HepG2 (cell line): ENCODE data around the gene PRKAR1A. TPM values are rescaled to one million over a fixed set of nuclear protein-coding genes. Genes with fewer than 3 reads are reported as not detected.

Experiments used
- BORCS8-MEF2B ChIP-seq: sonication (generic); formaldehyde crosslinking; IDR thresholded peaks from 2 replicates; pipeline ENCODE4 v1.8.0; 2022; ENCODE audit warnings: mild to moderate bottlenecking, missing genetic modification reagents
- CBX5 ChIP-seq: sonication (generic); formaldehyde crosslinking; IDR thresholded peaks from 2 replicates; pipeline ENCODE4 v1.4.0; 2020; ENCODE audit warnings: missing genetic modification reagents, borderline replicate concordance
- NCOR1 ChIP-seq: fragments of 200-600 bp; sonication (generic); IDR thresholded peaks from 2 replicates; pipeline ENCODE4 v1.7.0; 2017; ENCODE audit warnings: antibody characterized with exemption, low read length, borderline replicate concordance
- PHF20 ChIP-seq: sonication (generic); formaldehyde crosslinking; IDR thresholded peaks from 2 replicates; pipeline ENCODE4 v1.5.0; 2020; ENCODE audit warnings: mild to moderate bottlenecking, missing genetic modification reagents
- RARA ChIP-seq: IDR thresholded peaks from 2 replicates; pipeline ENCODE4 v1.6.1; 2016; ENCODE audit warnings: missing genetic modification reagents, missing compliant biosample characterization
- RERE ChIP-seq: IDR thresholded peaks from 2 replicates; pipeline ENCODE4 v1.6.1; 2016; ENCODE audit warnings: low read depth, missing genetic modification reagents, missing compliant biosample characterization
- SALL1 ChIP-seq: sonication (generic); formaldehyde crosslinking; IDR thresholded peaks from 2 replicates; pipeline ENCODE4 v1.8.0; 2022; ENCODE audit warnings: mild to moderate bottlenecking, missing genetic modification reagents
- STAT5B ChIP-seq: sonication (generic); formaldehyde crosslinking; IDR thresholded peaks from 2 replicates; pipeline ENCODE4 v1.4.0; 2020; ENCODE audit warnings: missing genetic modification reagents
- polyA plus RNA-seq, 8 experiments: library from polyadenylated mRNA; depleted of rRNA in 3 of 8; stranded (reverse) in 7 of 8; unstranded in 1 of 8; fragments of >200 nt; fragmentation: Illumina TruSeq in 4 of 8; extraction: Trizol in 4 of 8; gene quantifications; 2 replicates each; pipeline versions ENCODE4 v1.2.1 to v1.2.3, GENCODE V29; 2011 to 2016; ENCODE audit warnings: low read depth in 4 of 8, missing spikeins in 1 of 8, mixed read lengths in 1 of 8; ENCODE audit not compliant: insufficient read depth in 1 of 8
- total RNA-seq, 5 experiments: library from RNA; depleted of rRNA; stranded (reverse); fragments of >200 nt; fragmentation: Illumina TruSeq; extraction: Trizol; gene quantifications; 2 replicates each; pipeline ENCODE4 v1.2.3, GENCODE V29; 2016; ENCODE audit warnings: low read depth in 1 of 5
- TF ChIP-seq, protein P1 (sequence below): sonication (generic); formaldehyde crosslinking; IDR thresholded peaks from 2 replicates; pipeline ENCODE4 v1.4.0; 2020; ENCODE audit warnings: missing genetic modification reagents, borderline replicate concordance
- TF ChIP-seq, protein P2 (sequence below): sonication (generic); formaldehyde crosslinking; IDR thresholded peaks from 2 replicates; pipeline ENCODE4 v1.4.0; 2020; ENCODE audit warnings: missing genetic modification reagents
- TF ChIP-seq, protein P3 (sequence below): sonication (generic); formaldehyde crosslinking; IDR thresholded peaks from 2 replicates; pipeline ENCODE4 v1.9.0; 2022; ENCODE audit warnings: missing genetic modification reagents, mild to moderate bottlenecking, borderline replicate concordance
- TF ChIP-seq, protein P4 (sequence below): sonication (generic); formaldehyde crosslinking; conservative IDR thresholded peaks from 2 replicates; pipeline ENCODE4 v1.4.0; 2020; ENCODE audit warnings: missing genetic modification reagents
- TF ChIP-seq, protein P5 (sequence below): IDR thresholded peaks from 2 replicates; pipeline ENCODE4 v1.6.1; 2016; ENCODE audit warnings: missing compliant biosample characterization, missing genetic modification reagents, borderline replicate concordance

PRKAR1A gene
- total and polyA plus RNA-seq, 2 of the 13 experiments (the other 11 are each of a cell fraction or from before 2014, with no cell fraction given): 265 to 266 TPM

- TF ChIP-seq, protein P1, sequence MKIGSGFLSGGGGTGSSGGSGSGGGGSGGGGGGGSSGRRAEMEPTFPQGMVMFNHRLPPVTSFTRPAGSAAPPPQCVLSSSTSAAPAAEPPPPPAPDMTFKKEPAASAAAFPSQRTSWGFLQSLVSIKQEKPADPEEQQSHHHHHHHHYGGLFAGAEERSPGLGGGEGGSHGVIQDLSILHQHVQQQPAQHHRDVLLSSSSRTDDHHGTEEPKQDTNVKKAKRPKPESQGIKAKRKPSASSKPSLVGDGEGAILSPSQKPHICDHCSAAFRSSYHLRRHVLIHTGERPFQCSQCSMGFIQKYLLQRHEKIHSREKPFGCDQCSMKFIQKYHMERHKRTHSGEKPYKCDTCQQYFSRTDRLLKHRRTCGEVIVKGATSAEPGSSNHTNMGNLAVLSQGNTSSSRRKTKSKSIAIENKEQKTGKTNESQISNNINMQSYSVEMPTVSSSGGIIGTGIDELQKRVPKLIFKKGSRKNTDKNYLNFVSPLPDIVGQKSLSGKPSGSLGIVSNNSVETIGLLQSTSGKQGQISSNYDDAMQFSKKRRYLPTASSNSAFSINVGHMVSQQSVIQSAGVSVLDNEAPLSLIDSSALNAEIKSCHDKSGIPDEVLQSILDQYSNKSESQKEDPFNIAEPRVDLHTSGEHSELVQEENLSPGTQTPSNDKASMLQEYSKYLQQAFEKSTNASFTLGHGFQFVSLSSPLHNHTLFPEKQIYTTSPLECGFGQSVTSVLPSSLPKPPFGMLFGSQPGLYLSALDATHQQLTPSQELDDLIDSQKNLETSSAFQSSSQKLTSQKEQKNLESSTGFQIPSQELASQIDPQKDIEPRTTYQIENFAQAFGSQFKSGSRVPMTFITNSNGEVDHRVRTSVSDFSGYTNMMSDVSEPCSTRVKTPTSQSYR: no peak
- TF ChIP-seq, protein P2, sequence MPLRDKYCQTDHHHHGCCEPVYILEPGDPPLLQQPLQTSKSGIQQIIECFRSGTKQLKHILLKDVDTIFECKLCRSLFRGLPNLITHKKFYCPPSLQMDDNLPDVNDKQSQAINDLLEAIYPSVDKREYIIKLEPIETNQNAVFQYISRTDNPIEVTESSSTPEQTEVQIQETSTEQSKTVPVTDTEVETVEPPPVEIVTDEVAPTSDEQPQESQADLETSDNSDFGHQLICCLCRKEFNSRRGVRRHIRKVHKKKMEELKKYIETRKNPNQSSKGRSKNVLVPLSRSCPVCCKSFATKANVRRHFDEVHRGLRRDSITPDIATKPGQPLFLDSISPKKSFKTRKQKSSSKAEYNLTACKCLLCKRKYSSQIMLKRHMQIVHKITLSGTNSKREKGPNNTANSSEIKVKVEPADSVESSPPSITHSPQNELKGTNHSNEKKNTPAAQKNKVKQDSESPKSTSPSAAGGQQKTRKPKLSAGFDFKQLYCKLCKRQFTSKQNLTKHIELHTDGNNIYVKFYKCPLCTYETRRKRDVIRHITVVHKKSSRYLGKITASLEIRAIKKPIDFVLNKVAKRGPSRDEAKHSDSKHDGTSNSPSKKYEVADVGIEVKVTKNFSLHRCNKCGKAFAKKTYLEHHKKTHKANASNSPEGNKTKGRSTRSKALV: peak; percentile 85
- TF ChIP-seq, protein P3, sequence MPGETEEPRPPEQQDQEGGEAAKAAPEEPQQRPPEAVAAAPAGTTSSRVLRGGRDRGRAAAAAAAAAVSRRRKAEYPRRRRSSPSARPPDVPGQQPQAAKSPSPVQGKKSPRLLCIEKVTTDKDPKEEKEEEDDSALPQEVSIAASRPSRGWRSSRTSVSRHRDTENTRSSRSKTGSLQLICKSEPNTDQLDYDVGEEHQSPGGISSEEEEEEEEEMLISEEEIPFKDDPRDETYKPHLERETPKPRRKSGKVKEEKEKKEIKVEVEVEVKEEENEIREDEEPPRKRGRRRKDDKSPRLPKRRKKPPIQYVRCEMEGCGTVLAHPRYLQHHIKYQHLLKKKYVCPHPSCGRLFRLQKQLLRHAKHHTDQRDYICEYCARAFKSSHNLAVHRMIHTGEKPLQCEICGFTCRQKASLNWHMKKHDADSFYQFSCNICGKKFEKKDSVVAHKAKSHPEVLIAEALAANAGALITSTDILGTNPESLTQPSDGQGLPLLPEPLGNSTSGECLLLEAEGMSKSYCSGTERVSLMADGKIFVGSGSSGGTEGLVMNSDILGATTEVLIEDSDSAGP (CRISPR knock-in tag): peak; percentile 95
- TF ChIP-seq CBX5 (CRISPR knock-in tag): no peak
- TF ChIP-seq PHF20: no peak; the same call in 1 of the 2 replicates
- peak; percentile 74 for TF ChIP-seq SALL1
- TF ChIP-seq RARA: no peak
- TF ChIP-seq RERE: no peak
- TF ChIP-seq STAT5B (CRISPR knock-in tag): no peak
- TF ChIP-seq BORCS8-MEF2B (CRISPR knock-in tag): peak; percentile 51; the same call in 1 of the 2 replicates
- no peak; the same call in 1 of the 2 replicates for TF ChIP-seq NCOR1
- TF ChIP-seq, protein P4, sequence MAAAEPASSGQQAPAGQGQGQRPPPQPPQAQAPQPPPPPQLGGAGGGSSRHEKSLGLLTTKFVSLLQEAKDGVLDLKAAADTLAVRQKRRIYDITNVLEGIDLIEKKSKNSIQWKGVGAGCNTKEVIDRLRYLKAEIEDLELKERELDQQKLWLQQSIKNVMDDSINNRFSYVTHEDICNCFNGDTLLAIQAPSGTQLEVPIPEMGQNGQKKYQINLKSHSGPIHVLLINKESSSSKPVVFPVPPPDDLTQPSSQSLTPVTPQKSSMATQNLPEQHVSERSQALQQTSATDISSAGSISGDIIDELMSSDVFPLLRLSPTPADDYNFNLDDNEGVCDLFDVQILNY (CRISPR knock-in tag): no peak; the same call in 1 of the 2 replicates
- TF ChIP-seq, protein P5, sequence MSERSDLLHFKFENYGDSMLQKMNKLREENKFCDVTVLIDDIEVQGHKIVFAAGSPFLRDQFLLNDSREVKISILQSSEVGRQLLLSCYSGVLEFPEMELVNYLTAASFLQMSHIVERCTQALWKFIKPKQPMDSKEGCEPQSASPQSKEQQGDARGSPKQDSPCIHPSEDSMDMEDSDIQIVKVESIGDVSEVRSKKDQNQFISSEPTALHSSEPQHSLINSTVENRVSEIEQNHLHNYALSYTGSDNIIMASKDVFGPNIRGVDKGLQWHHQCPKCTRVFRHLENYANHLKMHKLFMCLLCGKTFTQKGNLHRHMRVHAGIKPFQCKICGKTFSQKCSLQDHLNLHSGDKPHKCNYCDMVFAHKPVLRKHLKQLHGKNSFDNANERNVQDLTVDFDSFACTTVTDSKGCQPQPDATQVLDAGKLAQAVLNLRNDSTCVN (CRISPR knock-in tag): no peak; the same call in 1 of the 2 replicates
Observed at GRCh38 chr17:68600067-68600930, 88.1 kb downstream of the PRKAR1A start (continued).
